SU-DHL-6 (cell line): Measurements from ENCODE around the gene FAM229A.
A peak's percentile ranks its signal among the peaks of the same experiment; 100 is the strongest.

Source experiments
- H2AFZ ChIP-seq: fragments of 200-600 bp; sonication (generic); 2 replicates; pipeline ENCODE4 v1.6.1; 2014; ENCODE audit warnings: low read depth, mild to moderate bottlenecking, moderate library complexity, mixed read lengths, antibody characterized with exemption, low read length; ENCODE audit not compliant: severe bottlenecking
- H3F3A ChIP-seq: fragments of 200-600 bp; shearing (Covaris generic); 2 replicates; pipeline ENCODE4 v1.6.0; 2016; ENCODE audit warnings: antibody characterized with exemption, mild to moderate bottlenecking; ENCODE audit not compliant: insufficient read depth
- H3K27ac ChIP-seq: fragments of 200-600 bp; sonication (generic); 2 replicates; pipeline ENCODE4 v1.5.1; 2016; ENCODE audit warnings: low read depth, mild to moderate bottlenecking, low read length, moderate library complexity, mixed read lengths
- H3K27me3 ChIP-seq: fragments of 200-600 bp; sonication (generic), shearing (Covaris generic); 2 replicates; pipeline ENCODE4 v1.6.0; 2014; ENCODE audit warnings: mild to moderate bottlenecking, low read length
- H3K36me3 ChIP-seq: fragments of 200-600 bp; sonication (generic); 2 replicates; pipeline ENCODE4 v1.6.1; 2014; ENCODE audit warnings: mild to moderate bottlenecking, low read length, mixed read lengths
- H3K4me2 ChIP-seq: fragments of 300-600, 200-600 bp; shearing (Covaris generic), sonication (generic); 2 replicates; pipeline ENCODE4 v1.6.0; 2014; ENCODE audit warnings: low read length, low read depth, mild to moderate bottlenecking; ENCODE audit not compliant: poor library complexity, severe bottlenecking
- H3K4me3 ChIP-seq: fragments of 200-600 bp; sonication (generic); 2 replicates; pipeline ENCODE4 v1.5.1; 2014; ENCODE audit warnings: antibody characterized with exemption, low read length, mild to moderate bottlenecking, mixed read lengths; ENCODE audit not compliant: insufficient read depth, poor library complexity, severe bottlenecking
- H3K79me2 ChIP-seq: fragments of 200-600 bp; sonication (generic); 2 replicates; pipeline ENCODE4 v1.6.1; 2014; ENCODE audit warnings: mild to moderate bottlenecking, low read length, moderate library complexity; ENCODE audit not compliant: insufficient read depth
- H3K9ac ChIP-seq: fragments of 200-600 bp; sonication (generic); 2 replicates; pipeline ENCODE4 v1.7.0; 2014; ENCODE audit warnings: mild to moderate bottlenecking, low read length
- H3K9me2 ChIP-seq: fragments of 200-600 bp; sonication (generic); replicated peaks from 2 replicates; pipeline ENCODE4 v1.6.1; 2014; ENCODE audit warnings: low read length; ENCODE audit not compliant: insufficient read depth
- H3K9me3 ChIP-seq: fragments of 200-600 bp; sonication (generic); 2 replicates; pipeline ENCODE4 v1.6.1; 2014; ENCODE audit warnings: low read length, mixed read lengths; ENCODE audit not compliant: insufficient read depth
- H4K20me1 ChIP-seq: fragments of 200-600 bp; sonication (generic); 2 replicates; pipeline ENCODE4 v1.6.1; 2014; ENCODE audit warnings: low read depth, mild to moderate bottlenecking, antibody characterized with exemption, low read length, moderate library complexity, mixed read lengths
- EZH2phosphoT487 ChIP-seq: fragments of 200-600 bp; sonication (generic), shearing (Covaris generic); conservative IDR thresholded peaks from 2 replicates; pipeline ENCODE4 v1.6.1; 2018; ENCODE audit warnings: mild to moderate bottlenecking, antibody characterized with exemption, low read length, moderate library complexity, mixed read lengths
- TF ChIP-seq, protein P1 (sequence below): fragments of 200-600 bp; sonication (generic); IDR thresholded peaks from one replicate; pipeline ENCODE4 v1.5.1; 2017; ENCODE audit warnings: antibody characterized with exemption, mild to moderate bottlenecking, low read length, moderate library complexity; ENCODE audit not compliant: insufficient read depth, poor library complexity, severe bottlenecking

The FAM229A gene

DNA sequence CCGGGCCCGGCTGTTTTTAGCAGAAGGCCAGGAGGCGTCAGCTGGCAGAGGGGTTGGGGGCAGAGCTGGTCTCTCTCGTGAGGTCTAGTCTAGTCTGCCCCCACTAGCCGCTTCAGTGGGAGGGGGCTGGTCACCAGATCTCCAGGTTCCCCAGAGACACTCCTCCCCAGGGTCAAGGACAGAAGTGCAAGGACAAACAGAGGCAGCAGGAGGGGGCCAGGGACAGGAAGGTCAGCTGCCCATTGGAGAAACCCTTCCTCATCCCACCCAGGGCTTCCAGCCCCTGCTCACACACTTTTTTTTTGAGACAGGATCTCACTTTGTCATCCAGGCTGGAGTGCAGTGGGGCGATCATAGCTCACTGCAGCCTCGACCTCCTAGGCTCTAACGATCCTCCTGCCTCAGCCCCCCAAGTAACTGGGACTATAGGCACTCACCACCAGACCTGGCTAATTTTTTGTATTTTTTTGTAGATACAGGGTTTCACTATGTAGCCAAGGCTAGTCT lies 10.0 kb downstream of the FAM229A start:
- Histone ChIP-seq H3K27ac (no peak overlapping the region), H3K27me3 (no peaks in the 10 kb centered on the region), H3K4me2 (peak overlapping the region; percentile 65), H3K9me3 (no peaks in the 10 kb centered on the region), H2AFZ (no peak overlapping the region), H4K20me1 (no peaks in the 10 kb centered on the region), H3K9me2 (no peaks in the 10 kb centered on the region), H3K9ac (no peak overlapping the region), H3K36me3 (no peaks in the 10 kb centered on the region), H3F3A (0 out of 2 replicates have a peak, but pooled peaks cover 7% of the 10 kb centered on the region), H3K79me2 (no peaks in the 10 kb centered on the region), H3K4me3 (no peak overlapping the region)
- no peak for TF ChIP-seq EZH2phosphoT487
- TF ChIP-seq, protein P1, sequence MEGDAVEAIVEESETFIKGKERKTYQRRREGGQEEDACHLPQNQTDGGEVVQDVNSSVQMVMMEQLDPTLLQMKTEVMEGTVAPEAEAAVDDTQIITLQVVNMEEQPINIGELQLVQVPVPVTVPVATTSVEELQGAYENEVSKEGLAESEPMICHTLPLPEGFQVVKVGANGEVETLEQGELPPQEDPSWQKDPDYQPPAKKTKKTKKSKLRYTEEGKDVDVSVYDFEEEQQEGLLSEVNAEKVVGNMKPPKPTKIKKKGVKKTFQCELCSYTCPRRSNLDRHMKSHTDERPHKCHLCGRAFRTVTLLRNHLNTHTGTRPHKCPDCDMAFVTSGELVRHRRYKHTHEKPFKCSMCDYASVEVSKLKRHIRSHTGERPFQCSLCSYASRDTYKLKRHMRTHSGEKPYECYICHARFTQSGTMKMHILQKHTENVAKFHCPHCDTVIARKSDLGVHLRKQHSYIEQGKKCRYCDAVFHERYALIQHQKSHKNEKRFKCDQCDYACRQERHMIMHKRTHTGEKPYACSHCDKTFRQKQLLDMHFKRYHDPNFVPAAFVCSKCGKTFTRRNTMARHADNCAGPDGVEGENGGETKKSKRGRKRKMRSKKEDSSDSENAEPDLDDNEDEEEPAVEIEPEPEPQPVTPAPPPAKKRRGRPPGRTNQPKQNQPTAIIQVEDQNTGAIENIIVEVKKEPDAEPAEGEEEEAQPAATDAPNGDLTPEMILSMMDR = no peak

DNA sequence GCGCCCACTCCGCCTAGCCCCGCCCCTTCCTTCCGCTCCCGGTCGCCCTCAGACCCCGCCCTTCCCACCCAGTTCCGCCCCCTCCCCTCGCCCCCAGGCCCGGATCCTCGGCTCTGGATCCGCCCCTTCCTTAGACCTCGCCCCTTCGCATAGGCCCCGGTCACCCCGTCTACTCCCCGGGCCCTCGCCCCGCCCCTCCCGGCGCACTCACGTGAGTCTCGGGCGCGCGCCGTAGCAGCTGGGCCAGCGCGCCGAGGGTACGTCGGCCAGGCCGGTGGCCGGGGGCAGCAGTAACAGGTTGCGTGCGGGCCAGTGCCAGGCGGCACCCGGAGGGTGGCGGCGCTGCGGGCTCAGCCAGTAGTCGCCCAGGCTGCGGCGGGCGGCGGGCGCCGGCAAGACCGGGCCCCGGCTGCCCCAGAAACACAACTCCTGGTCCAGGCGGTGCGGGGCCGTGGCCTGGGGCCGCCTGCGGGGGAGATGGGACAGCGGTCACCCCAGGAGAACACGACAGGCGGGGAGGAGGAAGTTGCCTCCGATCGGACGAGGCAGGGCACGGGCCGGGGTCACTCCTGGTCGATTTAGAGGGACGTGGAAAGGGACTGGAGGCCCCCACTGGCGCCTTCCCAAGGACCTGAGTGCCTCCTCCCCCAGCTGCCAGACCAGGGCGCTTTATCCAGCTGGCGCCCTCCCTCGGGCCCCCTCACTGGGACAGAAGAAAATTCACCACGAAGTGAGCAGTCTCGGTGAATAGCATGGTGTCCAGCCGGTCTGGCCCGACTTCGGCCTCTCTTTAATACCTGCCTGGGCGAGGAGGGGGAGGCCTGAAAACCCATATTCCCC lies 10.7 kb downstream of the FAM229A start:
- Histone ChIP-seq H3K27me3 (no peaks in the 10 kb centered on the region), H3K9ac (peak overlapping the region; percentile 64), H3K79me2 (no peaks in the 10 kb centered on the region), H3K9me2 (no peaks in the 10 kb centered on the region), H3K4me2 (peak overlapping the region; percentile 65), H4K20me1 (no peaks in the 10 kb centered on the region), H3F3A (0 out of 2 replicates have a peak, but pooled peaks cover 7% of the 10 kb centered on the region), H3K27ac (no peak overlapping the region), H3K36me3 (no peaks in the 10 kb centered on the region), H2AFZ (peak overlapping the region; percentile 98), H3K4me3 (peak overlapping the region; percentile 68), H3K9me3 (no peaks in the 10 kb centered on the region)
- no peak for TF ChIP-seq EZH2phosphoT487
- TF ChIP-seq, protein P1 = no peak

DNA sequence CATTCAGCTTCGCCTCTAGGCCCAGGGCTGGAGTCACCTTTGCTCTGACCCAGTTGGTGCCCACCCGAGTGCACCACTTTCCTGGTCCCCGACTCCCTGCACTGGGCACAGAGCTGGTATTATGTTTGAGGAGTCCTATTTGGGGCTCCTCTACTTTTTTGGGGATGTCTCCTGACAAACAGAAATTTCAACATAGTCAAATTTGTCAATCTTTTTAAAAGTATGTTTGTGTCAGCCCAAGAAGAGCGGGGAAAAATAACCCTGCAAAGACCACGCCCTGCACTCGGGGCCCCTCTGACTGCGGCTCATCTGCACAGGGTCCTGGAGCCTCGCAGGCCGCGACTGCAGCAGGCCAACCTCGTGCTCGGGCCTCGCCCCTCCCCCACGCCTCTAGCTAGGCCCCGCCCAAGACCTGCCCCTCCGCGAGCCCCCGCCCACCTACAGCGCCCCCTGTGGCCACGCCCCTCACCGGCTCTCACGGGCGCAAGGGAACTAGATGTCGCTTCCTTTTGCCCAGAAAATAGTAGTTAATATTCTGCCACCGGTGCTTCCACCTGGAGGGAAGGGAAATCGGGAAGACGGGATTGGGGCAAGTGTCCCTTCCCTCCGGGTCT lies 11.4 kb downstream of the FAM229A start:
- Histone ChIP-seq H4K20me1 (no peaks in the 10 kb centered on the region), H2AFZ (peak overlapping the region; percentile 71), H3K27ac (no peak overlapping the region), H3F3A (0 out of 2 replicates have a peak, but pooled peaks cover 7% of the 10 kb centered on the region), H3K9me3 (no peaks in the 10 kb centered on the region), H3K27me3 (no peaks in the 10 kb centered on the region), H3K4me2 (peak overlapping the region; percentile 65), H3K9ac (peak overlapping the region; percentile 64), H3K79me2 (no peaks in the 10 kb centered on the region), H3K36me3 (no peaks in the 10 kb centered on the region), H3K4me3 (peak overlapping the region; percentile 68), H3K9me2 (no peaks in the 10 kb centered on the region)
- TF ChIP-seq, protein P1 = peak; percentile 63
- TF ChIP-seq EZH2phosphoT487 = no peak
